ENCODE data around the gene GXYLT2.

Gene GXYLT2

DNA sequence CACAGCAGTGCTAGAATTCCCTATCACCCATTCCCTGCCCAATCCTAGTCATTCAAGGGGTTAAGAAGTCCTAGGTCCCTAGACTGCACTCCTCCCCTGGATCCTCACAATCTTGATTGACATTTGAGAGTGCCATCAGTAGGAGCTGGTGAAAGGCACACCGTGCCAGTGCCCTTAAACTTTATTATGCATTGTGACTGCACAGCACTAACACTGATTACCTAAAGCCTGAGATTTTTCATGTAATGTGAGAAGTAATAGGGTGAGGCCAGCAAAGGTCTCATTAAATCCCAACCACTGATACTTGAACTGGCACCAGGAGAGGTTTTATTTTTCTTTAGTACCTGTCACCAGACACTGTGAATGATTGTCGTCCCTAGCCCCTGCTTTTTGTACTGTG lies 16.3 kb downstream of the GXYLT2 start:
- Histone ChIP-seq H3K27me3 (replicated peaks) (no peaks in the 10 kb centered on the region), H3K36me3 (replicated peaks) (peaks cover 2% of the 10 kb centered on the region), H3K27ac (no peak overlapping the region), H3K4me3 (ENCODE audit: low read depth, low read length) (no peak overlapping the region)
- in situ Hi-C loops (cut with HindIII; ENCODE audit: low pct_ligation_motif_present, low sequenced_read_pairs): no loop called here
- no peak for DNase-seq
- TF ChIP-seq, protein P1, sequence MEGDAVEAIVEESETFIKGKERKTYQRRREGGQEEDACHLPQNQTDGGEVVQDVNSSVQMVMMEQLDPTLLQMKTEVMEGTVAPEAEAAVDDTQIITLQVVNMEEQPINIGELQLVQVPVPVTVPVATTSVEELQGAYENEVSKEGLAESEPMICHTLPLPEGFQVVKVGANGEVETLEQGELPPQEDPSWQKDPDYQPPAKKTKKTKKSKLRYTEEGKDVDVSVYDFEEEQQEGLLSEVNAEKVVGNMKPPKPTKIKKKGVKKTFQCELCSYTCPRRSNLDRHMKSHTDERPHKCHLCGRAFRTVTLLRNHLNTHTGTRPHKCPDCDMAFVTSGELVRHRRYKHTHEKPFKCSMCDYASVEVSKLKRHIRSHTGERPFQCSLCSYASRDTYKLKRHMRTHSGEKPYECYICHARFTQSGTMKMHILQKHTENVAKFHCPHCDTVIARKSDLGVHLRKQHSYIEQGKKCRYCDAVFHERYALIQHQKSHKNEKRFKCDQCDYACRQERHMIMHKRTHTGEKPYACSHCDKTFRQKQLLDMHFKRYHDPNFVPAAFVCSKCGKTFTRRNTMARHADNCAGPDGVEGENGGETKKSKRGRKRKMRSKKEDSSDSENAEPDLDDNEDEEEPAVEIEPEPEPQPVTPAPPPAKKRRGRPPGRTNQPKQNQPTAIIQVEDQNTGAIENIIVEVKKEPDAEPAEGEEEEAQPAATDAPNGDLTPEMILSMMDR (IDR thresholded peaks at IDR 0.05; ENCODE audit: low read depth, low read length, missing control alignments): no peak

DNA sequence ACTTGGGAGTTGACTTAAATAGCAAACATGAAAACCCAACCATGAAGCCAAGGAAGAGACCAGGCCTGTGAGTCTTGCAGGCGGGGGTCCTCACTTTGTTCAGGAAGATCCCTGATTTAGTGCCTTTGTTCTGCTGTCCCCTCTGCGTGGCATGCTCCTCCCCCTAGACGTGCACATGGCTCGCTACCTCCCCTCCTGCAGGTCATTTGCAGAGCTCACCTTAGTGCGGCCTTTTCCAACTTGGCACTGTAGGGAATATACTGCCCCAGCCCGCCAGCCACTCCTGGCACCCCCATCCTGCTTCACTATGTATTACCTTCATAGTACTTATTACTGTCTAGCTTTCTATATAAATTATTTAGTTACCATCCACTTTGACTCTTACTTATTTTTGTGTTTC lies 18.3 kb downstream of the GXYLT2 start:
- Histone ChIP-seq H3K36me3 (replicated peaks) (peaks cover 5% of the 10 kb centered on the region), H3K27ac (no peak overlapping the region), H3K4me3 (ENCODE audit: low read depth, low read length) (no peak overlapping the region), H3K27me3 (replicated peaks) (no peaks in the 10 kb centered on the region)
- in situ Hi-C loops (cut with HindIII; ENCODE audit: low pct_ligation_motif_present, low sequenced_read_pairs): no loop called here
- TF ChIP-seq, protein P1 (IDR thresholded peaks at IDR 0.05; ENCODE audit: low read depth, low read length, missing control alignments): no peak
- DNase-seq: no peak

DNA sequence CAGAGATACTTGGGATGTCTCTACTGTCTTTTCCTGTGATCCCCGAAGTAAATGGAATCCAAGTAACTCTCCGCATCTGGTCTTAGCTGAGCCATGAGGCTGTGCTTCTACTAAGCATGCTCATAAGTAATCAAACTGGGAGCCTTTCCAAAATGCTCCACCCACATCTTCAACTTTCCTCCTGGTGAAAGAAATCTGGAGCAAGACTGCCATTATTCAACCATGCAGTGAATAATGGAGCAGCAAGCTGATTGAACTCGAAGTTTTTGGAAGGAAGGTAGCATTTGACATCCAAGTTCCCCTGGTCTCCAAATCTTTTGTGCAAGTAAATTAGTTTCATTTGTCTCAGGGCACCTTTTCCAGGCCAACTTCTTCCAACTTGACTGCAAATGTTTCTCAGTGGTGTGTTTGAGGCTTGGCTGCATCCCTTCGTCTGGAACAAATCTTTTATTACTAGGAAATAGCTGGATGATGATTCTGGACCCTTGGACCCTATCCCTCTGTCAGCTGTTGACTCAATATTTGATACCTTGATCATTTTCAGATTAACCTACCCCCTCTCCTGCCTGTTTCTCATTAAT lies 19.4 kb downstream of the GXYLT2 start:
- in situ Hi-C loops (cut with HindIII; ENCODE audit: low pct_ligation_motif_present, low sequenced_read_pairs): no loop called here
- TF ChIP-seq, protein P1 (IDR thresholded peaks at IDR 0.05; ENCODE audit: low read depth, low read length, missing control alignments): no peak
- H3K36me3 ChIP-seq (replicated peaks): peaks cover 5% of the 10 kb centered on the region
- no peak for DNase-seq
- no peak overlapping the region for H3K4me3 ChIP-seq (ENCODE audit: low read depth, low read length)
- no peaks in the 10 kb centered on the region for H3K27me3 ChIP-seq (replicated peaks)
- H3K27ac ChIP-seq: no peak overlapping the region

DNA sequence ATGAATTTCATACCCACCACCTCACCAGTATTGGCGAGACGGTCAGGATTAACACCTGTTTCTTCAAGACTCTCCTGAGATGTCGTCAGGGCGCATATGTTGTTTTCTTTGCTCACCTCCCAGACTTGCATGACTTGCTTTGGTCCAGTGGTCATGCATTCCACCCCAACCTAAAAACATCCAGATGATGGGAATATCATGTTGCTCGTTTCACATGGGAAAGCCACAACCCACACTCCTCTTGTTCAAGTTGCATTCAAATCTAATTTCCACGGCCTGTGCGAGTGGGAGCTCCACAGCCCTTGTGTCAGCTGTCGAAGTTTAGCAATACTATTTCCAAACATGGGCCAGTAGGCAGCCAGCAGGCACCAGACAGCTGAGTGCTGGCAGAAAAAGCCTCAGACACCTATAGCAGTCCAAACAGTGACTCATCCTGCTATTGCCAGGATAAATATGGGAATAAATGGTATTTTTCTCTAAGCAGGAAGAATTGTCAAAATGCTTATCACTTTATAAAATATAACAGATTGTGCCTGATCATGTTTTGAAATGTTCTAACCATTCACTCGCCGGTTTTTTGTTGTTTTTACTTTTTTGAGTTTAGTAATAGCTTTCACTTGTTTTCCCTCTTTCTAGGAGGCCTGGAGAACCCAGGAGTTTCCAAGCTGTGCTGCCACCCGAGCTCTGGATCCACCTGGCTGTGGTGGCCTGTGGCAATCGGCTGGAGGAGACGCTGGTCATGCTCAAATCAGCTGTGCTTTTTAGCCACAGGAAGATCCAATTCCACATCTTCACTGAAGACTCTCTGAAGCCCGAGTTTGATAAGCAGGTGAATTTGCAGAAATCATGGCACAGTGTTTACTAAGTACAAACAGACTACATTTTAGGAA lies 20.1 kb downstream of the GXYLT2 start:
- Histone ChIP-seq H3K36me3 (replicated peaks) (peaks cover 5% of the 10 kb centered on the region), H3K27me3 (replicated peaks) (no peaks in the 10 kb centered on the region), H3K27ac (peak overlapping the region; percentile 28), H3K4me3 (ENCODE audit: low read depth, low read length) (no peak overlapping the region)
- DNase-seq: peak; percentile 57
- TF ChIP-seq, protein P1 (IDR thresholded peaks at IDR 0.05; ENCODE audit: low read depth, low read length, missing control alignments): no peak
- in situ Hi-C loops (cut with HindIII; ENCODE audit: low pct_ligation_motif_present, low sequenced_read_pairs): no loop called here

DNA sequence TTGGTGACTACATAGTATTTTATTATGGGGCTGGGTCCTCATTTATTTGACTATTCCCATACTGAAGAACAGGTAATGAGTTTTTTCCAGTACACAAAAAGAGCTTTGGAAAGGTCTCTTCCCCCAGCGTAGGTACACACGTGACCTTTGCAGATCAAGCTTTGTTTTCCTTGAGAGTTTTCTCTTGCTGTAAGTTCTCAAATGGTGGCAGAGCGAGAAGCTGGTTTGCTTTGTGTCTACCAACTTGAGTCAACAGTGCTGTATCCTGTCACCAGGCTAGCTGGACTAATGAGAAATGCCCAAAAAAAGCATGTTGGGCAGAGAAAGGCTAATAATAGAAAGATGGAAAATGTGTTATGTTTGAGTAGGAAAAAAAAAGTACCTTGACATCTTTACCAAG lies 21.7 kb downstream of the GXYLT2 start:
- no peaks in the 10 kb centered on the region for H3K27me3 ChIP-seq (replicated peaks)
- TF ChIP-seq, protein P1 (IDR thresholded peaks at IDR 0.05; ENCODE audit: low read depth, low read length, missing control alignments): no peak
- H3K36me3 ChIP-seq (replicated peaks): peaks cover 5% of the 10 kb centered on the region
- no peak overlapping the region for H3K27ac ChIP-seq
- no peak overlapping the region for H3K4me3 ChIP-seq (ENCODE audit: low read depth, low read length)
- DNase-seq: no peak
- in situ Hi-C loops (cut with HindIII; ENCODE audit: low pct_ligation_motif_present, low sequenced_read_pairs): no loop called here

Data from brain microvascular endothelial cell (primary cell).